HG03196 (cell line): ENCODE measurements around the gene CHCHD1.
"Not testable (repeated sequence)": the region's sequence is repeated elsewhere in the genome, so short reads cannot be mapped to it uniquely, and the experiment has no call there.

Experiments
- ATAC-seq: cut with Tn5 transposase; IDR thresholded peaks from one replicate; pipeline ENCODE4 v1.9.1; 2021; ENCODE audit not compliant: unreplicated experiment

Gene CHCHD1

DNA sequence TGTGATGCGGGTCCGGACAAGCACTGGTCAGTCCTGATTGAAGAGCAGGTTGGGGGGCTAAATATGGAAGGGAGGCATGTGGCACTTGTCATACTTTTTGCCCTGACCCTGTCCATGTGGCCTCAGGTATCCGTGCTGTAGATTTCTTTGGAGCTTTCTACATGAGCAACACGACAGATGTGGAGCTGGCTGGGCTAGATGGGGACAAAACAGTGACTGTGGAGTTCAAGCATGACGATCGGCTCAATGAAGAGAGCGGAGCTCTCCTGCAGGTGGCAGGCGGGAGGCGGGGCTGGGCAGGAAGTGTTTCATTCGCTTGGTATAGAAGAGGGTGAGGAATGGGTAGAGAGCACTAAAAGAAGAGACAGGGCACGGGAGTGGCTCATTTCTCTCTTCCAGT lies 13.0 kb upstream of the CHCHD1 start:
- ATAC-seq: no peak

DNA sequence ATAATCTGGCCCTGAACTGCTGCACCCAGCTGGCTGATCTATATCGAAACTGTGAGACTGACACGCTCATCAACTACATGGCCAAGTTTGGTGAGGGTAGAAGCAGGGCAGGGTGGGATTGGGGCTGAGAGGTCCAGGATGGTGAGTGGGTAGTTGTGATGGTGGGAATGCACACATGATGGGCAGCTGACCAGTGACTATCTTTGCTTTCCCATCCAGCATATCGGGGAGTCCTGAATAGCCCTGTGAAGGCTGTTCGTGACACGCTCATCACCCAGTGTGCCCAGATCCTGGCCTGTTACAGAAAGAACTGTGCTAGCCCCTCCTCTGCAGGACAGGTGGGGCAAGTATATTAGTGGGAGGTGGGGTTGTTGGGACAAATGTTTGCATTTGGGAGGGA lies 12.5 kb upstream of the CHCHD1 start:
- ATAC-seq: no peak

DNA sequence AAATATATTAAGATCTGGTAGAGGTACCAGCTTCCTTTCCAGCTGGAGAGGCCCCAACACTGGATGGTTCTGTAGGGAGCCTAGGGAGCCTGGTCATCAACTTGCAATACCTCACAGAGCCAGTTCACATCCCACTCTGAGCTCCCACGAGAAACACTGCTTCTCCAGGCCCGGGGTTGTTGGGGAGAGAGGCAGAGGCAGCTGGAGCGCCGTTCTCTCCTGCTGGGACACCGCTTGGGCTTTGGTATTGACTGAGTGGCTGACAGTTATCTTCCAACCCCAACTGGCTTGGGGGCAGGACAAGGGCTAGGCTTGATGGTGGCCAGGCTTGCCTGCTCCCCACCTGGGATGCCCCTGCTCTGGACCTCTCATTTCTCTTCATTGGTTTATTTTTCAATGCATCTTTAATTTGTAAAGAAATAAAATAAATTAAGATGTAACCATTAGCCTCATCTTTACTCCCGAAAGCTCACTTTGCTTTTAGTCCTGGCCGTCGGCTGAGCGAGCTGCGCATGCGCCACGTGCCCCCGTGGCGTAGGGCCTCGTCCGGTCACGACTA lies 10.0 kb upstream of the CHCHD1 start:
- peak; percentile 44 for ATAC-seq

DNA sequence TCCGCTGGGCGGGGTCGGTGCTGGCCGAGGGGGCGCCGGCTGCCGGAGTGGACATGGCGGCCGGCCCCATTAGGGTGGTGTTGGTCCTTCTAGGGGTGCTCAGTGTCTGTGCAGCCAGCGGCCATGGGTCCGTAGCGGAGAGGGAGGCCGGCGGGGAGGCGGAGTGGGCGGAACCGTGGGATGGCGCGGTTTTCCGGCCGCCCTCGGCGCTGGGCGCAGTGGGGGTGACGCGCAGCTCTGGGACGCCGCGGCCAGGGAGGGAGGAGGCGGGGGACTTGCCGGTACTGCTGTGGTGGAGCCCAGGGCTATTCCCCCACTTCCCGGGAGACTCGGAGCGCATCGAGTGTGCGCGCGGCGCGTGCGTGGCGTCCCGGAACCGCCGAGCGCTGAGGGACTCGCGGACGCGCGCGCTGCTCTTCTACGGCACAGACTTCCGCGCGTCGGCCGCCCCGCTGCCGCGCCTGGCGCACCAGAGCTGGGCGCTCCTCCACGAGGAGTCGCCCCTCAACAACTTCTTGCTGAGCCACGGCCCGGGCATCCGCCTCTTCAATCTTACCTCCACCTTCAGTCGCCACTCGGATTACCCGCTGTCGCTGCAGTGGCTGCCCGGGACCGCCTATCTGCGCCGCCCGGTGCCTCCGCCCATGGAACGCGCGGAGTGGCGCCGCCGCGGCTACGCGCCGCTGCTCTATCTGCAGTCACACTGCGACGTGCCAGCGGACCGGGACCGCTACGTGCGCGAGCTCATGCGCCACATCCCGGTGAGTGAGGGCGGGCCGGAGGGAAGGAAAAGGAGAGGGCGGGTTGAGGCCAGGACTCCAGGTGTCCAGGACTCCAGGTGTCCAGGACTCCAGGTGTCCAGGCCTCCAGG lies 9.3 kb upstream of the CHCHD1 start:
- ATAC-seq: peak; percentile 57

DNA sequence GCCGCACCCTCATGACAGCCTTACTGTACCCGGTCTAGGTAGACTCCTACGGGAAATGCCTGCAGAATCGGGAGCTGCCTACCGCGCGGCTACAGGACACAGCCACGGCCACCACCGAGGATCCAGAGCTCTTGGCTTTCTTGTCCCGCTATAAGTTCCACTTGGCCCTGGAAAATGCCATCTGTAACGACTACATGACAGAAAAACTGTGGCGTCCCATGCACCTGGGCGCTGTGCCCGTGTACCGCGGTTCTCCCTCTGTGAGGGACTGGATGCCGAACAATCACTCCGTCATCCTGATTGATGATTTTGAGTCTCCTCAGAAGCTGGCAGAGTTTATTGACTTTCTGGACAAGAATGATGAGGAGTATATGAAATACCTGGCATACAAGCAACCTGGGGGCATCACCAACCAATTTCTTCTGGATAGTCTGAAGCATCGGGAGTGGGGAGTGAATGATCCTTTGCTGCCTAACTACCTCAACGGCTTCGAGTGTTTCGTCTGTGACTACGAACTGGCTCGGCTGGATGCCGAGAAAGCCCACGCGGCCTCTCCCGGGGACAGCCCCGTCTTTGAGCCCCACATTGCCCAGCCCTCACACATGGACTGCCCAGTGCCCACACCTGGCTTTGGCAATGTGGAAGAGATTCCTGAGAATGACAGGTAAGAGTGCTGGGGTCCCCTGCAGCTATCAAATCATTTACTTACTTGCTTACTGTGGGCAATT lies 8.5 kb upstream of the CHCHD1 start:
- no peak for ATAC-seq

DNA sequence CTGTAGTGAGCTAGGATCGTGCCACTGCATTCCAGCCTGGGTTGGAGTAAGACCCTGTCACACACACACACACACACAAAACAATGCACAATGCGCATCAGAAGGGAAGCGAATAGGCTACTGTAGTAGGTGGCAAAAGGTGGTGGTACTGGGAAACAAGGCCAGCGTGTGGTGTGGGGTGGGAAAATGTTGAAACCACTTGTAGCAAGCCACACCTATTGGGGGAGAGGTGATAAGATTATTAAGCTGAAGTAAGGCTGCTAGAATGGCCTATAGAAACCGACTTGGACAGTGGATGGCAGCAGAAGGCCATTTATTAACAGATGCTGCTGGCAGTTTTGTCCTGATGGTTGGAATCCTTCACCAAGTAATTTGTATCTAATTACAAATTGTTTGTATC lies 7.2 kb upstream of the CHCHD1 start:
- no peak for ATAC-seq

DNA sequence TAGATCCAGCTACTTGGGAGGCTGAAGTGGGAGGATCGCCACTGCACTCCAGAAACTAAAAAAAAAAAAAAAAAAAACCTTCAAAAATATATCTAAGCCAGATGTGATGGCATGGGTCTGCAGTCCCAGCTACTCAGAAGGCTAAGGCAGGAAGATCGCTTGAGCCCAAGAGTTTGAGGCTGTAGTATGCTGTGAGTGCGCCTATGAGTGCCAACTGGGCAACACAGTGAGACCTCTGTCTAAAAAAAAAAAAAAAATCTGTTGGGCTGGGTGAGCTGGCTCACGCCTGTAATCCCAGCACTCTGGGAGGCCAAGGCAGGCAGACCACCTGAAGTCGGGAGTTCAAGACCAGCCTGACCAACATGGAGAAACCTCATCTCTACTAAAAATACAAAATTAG lies 2.8 kb upstream of the CHCHD1 start:
- no peak for ATAC-seq

DNA sequence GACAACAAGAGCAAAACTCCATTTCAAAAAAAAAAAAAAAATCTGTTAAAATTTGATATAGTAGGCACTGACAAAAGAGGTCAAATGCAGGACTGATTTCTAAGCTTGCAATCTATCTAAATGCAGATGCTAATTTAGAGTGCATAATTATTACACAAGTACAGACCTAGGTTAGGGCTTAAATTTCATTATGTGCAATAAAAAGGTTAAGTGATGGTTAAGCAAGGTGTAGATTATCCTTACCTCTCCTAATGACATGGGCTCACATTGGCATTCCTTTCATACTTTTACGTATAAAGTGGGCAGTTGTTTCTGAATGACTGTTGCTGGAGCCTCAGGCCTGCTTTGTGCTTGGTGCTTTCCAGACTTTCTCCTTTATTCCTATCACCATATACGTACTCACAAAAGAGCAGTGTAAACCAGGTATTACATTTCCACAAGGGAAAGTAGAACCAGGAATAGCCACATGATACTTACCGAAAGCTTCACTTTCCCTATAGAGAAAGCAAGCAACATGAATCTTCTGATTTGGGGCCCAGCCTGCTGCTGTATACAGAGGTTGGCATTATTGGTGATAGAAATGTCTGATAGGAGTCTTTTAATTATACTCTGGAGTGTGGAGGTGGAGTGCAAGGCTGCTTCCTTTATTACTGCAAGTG lies 2.2 kb upstream of the CHCHD1 start:
- ATAC-seq: no peak

DNA sequence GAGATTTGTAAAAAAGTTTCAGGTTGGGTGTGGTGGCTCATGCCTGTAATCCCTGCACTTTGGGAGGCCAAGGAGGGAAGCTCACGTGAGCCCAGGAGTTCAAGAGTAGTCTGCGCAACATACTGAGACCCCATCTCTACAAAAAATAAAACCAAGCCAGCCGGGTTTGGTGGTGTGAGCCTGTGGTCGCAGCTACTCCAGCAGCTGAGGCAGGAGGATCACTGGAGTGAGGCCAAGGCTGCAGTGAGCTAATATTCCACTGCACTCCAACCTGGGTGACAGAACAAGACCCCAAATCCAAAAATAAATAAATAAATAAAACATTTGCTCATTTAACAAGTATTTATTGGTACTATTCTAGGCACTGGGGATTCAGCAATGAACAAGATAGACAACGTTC lies 1.5 kb upstream of the CHCHD1 start:
- no peak for ATAC-seq

DNA sequence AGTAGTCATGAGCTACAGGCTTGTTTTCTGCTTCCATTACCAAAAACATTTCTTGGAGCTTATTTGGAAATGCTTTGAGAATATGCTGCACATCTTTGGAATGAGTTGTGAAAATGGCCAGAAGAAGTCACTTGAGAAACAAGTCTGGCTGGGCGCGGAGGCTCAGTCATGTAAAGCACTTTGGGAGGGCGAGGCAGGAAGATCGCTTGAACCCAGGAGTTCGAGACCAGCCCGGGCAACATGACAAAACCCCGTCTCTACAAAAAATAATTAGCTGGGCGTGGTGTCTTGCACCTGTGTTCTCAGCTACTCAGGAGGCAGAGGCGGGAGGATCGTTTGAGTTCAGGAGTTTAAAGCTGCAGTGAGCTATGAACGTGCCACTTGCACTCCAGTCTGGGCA lies 882 bp upstream of the CHCHD1 start:
- ATAC-seq: no peak

DNA sequence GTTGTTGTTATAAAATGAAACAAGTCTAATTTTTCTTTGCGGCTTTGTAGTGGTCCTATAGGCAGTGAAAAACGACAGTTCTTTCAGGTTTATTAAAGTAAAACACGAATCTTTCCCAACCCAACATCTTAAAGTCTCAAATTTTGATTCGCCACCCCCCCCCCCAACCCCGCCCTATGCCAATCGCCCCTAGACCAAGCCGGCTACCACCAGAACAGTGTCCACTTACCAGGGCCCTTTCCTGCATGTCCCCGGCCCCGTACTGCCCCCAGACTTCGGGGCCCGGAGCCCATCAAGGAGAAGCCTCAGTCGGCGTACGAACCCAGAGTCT lies 335 bp upstream of the CHCHD1 start:
- ATAC-seq: no peak

DNA sequence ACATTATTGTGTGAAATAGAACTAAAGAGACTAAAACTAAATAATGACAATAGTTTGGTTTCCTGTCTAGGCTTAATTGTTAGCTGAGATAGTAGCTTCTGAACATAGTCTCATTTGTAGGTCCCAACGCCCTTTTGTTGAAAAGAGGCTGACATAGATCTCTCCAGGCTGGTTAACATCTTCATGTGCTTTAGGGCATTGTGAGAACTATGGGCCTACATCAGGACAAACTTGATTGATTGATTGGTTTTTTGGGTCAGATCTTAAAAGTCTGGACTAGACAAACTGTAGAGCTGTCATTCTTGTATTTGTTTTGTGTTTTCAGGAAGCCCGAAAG lies 869 bp downstream of the CHCHD1 start:
- ATAC-seq: no peak

DNA sequence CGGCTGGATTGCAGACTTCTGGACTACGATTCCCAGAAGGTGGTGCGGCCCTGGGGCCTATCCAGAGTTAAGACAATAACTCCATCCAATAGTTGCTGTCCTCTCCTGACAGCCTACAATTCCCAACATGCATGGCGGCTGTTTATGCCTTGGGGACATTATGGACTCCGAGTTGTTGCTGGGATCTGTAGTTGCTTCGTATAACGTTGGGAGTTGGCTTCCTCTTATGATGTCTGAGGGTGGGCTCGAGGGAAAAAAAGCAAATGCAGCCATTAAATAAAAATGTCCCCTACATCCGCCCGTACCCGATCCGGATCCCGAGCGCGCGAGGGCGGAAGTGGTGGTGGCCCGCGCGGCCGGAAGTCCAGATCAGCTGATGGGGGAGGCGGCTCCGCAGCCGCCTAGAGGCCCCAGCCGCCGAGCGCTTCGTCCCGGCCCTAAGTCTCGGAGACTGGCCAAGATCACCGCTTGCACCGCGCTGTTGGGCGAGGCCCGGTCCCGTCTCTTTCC lies 3.4 kb downstream of the CHCHD1 start, which contains the start of gene ZSWIM8:
Gene ZSWIM8, plus strand, starts transcription at position 396 of the 510 bp plus-strand sequence. CDS start 273 bp downstream, outside the sequence.
- peak; percentile 71 for ATAC-seq

DNA sequence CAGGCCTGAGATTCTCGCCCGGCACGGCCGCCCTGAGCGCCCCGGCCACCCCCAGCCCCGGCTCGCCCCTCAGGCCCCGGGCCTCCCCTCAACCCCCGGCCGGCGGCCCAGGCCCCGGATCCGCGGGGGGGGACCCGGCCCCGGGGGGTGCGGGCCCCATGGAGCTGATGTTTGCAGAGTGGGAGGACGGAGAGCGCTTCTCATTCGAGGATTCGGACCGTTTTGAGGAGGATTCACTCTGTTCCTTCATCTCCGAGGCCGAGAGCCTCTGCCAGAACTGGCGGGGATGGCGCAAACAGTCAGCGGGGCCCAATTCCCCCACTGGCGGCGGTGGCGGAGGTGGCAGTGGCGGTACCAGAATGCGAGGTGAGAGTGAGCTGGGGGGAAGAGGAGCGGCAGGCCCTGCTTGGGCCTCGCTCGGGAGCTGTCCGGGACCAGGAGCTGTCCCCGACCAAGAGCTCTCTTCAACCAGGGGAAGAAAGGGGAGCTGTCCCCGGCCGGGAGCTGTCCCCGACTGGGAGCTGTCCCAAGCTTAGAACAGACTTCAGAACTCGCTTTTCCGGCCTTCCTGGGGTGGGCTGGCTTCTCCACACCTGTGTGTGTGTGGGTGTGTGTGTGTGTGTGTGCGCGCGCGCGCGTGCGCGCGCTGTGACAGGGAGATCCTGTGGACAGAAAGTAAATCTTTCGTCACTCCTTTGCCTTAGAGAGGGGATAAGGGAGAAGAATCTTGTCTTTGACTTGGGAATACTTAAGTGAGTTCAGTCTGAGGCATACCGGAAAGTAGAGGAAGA lies 4.1 kb downstream of the CHCHD1 start:
- peak; percentile 17 for ATAC-seq

DNA sequence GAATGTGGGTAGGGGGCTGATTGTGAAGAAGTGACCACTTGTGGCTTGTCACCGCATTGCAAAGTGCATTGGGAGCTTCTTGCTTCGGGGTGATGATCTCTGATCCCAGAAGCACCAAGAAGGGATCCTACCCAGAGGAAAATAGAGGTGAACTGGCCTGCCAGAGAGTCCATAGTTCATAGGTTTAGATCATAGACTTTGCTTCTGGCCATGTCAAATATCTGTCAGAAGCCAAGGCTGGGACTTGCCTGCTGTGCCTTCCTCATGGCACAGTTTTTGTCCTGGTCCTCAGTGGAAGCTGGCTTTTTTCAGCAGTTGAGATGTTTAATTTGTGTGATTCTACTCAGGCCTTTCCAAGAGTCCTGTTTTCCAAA lies 4.7 kb downstream of the CHCHD1 start:
- no peak for ATAC-seq

DNA sequence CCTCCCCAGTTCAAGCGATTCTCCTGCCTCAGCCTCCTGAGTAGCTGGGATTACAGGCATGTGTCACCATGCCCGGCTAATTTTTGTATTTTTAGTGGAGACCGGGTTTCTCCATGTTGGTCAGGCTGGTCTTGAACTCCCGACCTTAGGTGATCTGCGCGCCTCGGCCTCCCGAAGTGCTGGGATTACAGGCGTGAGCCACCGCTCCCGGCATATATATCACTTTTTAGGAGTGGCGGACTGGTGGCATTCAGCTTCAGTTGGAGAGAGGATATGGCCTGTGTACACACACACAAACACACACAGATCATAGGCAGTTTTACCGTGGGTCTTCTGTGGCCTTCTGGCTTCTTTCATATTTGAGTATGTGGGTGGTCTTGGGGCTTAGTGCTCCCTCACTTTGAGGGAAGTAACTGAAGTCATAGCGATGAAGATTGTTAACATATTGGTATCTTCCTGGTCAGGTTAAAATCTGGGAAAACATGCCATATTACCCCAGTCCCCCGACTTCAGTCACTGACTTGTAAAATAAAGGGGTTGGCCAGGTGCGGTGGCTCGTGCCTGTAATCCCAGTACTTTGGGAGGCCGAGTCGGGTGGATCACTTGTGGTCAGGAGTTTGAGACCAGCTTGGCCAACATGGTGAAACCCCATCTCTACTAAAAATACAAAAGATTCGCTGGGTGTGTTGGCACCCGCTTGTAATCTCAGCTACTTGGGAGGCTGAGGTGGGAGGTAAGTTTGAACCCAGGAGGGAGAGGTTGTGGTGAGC lies 5.4 kb downstream of the CHCHD1 start:
- ATAC-seq: not testable (repeated sequence)

DNA sequence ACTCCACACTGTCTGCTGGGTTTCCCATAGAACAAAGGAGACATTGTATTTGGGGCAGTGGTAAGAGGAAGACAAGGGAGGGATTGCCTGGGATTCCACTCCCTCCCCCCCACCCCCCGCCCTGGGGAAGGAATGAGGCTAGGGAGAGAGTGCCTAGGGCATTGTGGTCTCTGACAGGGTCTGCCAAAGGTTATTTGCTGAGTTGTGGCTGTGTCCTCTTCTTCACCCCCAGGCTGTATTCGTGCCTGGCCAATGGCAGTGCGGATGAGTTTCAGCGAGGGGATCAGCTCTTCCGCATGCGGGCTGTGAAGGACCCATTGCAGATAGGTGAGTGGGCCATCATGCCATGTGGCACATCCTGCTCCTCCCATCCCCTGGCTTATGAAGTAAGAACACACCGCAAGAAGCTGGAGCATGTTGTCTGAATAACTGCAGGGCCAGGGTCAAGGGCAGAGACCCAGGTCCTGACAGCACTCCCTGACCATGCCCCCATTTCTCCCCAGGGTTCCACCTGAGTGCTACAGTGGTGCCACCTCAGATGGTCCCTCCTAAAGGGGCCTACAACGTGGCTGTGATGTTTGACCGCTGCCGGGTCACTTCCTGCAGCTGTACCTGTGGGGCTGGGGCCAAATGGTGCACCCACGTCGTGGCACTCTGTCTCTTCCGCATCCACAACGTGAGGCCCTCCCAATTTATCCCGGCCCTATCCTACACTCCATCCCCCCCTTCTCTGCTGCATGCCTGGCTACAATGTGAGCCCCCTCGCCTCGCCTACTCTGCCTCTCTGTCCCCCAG lies 7.2 kb downstream of the CHCHD1 start:
- ATAC-seq: no peak

DNA sequence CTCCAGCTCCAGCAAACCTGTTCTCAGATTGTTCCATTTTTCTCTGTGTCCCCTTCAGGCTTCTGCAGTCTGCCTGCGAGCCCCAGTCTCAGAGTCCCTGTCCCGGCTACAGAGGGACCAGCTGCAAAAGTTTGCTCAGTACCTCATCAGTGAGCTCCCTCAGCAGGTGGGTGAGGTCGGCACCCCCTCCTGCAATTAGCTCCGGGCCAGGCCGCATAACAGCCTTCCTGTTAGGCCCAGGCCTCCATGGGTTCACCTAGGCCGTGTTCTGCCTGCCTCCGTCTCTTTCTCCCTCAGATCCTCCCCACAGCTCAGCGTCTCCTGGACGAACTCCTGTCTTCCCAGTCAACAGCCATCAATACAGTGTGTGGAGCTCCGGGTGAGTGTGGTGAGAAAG lies 7.8 kb downstream of the CHCHD1 start:
- ATAC-seq: no peak
